ENCODE measurements around the gene GNL1.

Gene GNL1

DNA sequence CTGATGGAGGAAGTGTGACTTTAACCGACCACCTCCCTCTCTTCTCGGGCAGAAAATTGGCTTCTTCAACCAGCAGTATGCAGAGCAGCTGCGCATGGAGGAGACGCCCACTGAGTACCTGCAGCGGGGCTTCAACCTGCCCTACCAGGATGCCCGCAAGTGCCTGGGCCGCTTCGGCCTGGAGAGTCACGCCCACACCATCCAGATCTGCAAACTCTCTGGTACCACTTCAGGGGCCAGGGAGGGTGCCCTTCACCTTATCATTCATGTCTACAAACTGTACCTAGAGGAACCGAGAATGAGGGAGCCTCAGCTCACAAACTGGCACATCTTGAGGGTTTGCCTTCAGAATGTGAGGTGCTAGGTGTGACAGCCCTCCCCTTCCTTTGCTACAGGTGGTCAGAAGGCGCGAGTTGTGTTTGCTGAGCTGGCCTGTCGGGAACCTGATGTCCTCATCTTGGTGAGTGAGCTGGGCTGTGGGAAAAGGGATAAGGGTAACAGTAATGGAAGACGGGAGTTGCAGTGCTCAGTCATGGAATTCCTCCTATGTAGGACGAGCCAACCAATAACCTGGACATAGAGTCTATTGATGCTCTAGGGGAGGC is 33.6 kb upstream of the GNL1 start:
- no peak overlapping the region for H3K27ac Mint-ChIP-seq
- no peaks in the 10 kb centered on the region for H3K9me3 Mint-ChIP-seq
- no peaks in the 10 kb centered on the region for H3K27me3 Mint-ChIP-seq (ENCODE audit: low read depth)
- no peak for DNase-seq (ENCODE audit: low spot score)
- H3K36me3 Mint-ChIP-seq (ENCODE audit: low read depth): peaks cover 62% of the 10 kb centered on the region
- no peaks in the 10 kb centered on the region for H3K4me1 Mint-ChIP-seq (ENCODE audit: low read depth)
- no peak overlapping the region for H3K4me3 Mint-ChIP-seq

DNA sequence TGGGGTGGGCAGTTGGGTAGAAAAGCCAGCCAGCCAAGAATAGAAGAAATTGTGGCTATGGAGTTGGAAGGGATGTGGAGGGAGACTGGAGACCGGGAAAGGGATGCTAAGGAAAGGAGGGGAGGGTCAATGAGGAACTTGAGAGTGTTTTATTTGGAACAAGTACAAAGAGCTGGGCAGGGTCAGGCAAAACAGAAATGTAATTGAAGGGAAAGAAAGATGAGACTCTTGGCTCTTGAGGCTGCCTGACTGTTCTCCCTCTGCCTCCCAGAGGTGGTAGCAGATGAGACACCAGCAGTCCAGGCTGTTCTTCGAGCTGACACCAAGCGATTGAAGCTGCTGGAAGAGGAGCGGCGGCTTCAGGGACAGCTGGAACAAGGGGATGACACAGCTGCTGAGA is 27.6 kb upstream of the GNL1 start:
- H3K27me3 Mint-ChIP-seq (ENCODE audit: low read depth): no peaks in the 10 kb centered on the region
- peak overlapping the region; percentile 41 for H3K27ac Mint-ChIP-seq
- H3K9me3 Mint-ChIP-seq: no peaks in the 10 kb centered on the region
- no peak overlapping the region for H3K4me3 Mint-ChIP-seq
- H3K36me3 Mint-ChIP-seq (ENCODE audit: low read depth): peaks cover 72% of the 10 kb centered on the region
- no peaks in the 10 kb centered on the region for H3K4me1 Mint-ChIP-seq (ENCODE audit: low read depth)
- no peak for DNase-seq (ENCODE audit: low spot score)

DNA sequence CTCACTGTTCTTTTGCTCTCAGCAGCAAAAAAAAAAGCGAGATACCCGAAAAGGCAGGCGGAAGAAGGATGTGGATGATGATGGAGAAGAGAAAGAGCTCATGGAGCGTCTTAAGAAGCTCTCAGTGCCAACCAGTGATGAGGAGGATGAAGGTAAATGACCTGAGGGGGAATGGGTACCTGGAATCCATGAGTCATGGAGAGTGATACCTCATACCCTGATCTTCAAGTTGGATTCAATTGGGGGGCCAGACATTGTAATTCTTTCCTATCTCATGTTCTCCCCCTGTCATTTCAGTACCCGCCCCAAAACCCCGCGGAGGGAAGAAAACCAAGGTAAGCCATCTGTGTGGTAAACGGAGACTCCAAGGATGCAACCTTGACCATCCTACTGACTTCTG is 21.8 kb upstream of the GNL1 start:
- H3K36me3 Mint-ChIP-seq (ENCODE audit: low read depth): peaks cover 62% of the 10 kb centered on the region
- H3K4me3 Mint-ChIP-seq: no peak overlapping the region
- no peaks in the 10 kb centered on the region for H3K27me3 Mint-ChIP-seq (ENCODE audit: low read depth)
- no peak overlapping the region for H3K27ac Mint-ChIP-seq
- H3K4me1 Mint-ChIP-seq (ENCODE audit: low read depth): peaks cover 22% of the 10 kb centered on the region
- H3K9me3 Mint-ChIP-seq: no peaks in the 10 kb centered on the region
- DNase-seq (ENCODE audit: low spot score): no peak

DNA sequence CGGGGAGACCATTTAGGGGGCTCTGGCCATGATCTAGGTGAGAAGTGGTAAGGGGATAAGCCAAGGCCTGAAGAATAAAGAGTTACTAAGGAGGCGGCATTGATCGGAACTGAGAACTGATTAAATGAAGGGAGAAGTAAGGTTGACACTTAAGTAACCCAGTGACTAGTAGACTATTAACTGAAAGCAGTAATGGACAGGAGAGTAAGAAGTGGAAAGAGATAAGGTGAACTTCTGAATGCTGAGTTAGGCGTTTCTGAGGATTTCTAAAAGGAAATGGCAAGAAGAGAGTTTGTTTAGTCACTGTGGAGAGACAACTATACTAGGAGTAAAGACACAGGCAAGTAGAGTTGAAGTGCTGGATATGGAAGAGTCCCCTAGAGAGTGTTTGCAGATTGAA is 16.8 kb upstream of the GNL1 start:
- Mint-ChIP-seq H3K36me3 (ENCODE audit: low read depth) (peaks cover 40% of the 10 kb centered on the region), H3K27me3 (ENCODE audit: low read depth) (no peaks in the 10 kb centered on the region), H3K4me1 (ENCODE audit: low read depth) (peaks cover 49% of the 10 kb centered on the region), H3K4me3 (peak overlapping the region; percentile 98), H3K27ac (peak overlapping the region; percentile 55), H3K9me3 (no peaks in the 10 kb centered on the region)
- no peak for DNase-seq (ENCODE audit: low spot score)

DNA sequence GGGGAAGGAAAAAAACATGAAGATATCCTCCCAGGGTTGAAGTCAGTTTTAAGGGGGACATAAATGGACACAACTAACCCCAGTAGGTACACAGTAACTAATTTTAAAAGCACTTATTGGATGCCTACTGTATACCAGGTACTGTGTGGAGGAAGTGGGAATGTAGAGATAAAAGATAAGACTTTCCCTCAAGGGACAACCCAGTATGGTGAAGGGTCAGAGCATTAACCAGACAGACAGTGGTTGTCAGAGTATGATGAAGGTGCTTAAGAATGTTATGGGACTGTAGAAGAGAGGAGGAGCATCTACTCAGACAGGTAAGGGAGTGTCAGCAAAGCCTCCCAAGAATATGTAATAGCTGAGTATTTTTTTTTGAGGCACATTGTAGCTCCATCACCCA is 15.9 kb upstream of the GNL1 start:
- no peaks in the 10 kb centered on the region for H3K27me3 Mint-ChIP-seq (ENCODE audit: low read depth)
- H3K27ac Mint-ChIP-seq: peak overlapping the region; percentile 99
- no peak for DNase-seq (ENCODE audit: low spot score)
- H3K4me3 Mint-ChIP-seq: peak overlapping the region; percentile 98
- peaks cover 49% of the 10 kb centered on the region for H3K4me1 Mint-ChIP-seq (ENCODE audit: low read depth)
- no peaks in the 10 kb centered on the region for H3K9me3 Mint-ChIP-seq
- H3K36me3 Mint-ChIP-seq (ENCODE audit: low read depth): peaks cover 30% of the 10 kb centered on the region

DNA sequence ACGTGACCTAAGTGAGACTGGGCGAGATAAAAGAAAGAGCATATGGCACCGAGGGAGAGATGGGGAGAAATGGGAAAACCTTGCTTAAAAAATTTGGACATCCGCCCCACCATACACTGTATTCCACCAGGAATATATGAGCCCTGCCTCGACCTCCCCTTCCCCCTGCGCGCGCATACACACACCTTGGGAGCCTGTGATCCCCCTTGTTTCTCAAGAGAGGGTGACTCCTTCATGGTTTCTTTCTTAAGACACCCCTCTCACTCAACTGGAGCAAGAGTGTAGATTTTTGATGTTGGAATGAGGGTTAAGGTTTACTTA is 15.4 kb upstream of the GNL1 start:
- Mint-ChIP-seq H3K27ac (peak overlapping the region; percentile 99), H3K9me3 (no peaks in the 10 kb centered on the region), H3K27me3 (ENCODE audit: low read depth) (no peaks in the 10 kb centered on the region), H3K4me3 (peak overlapping the region; percentile 98), H3K36me3 (ENCODE audit: low read depth) (peaks cover 26% of the 10 kb centered on the region), H3K4me1 (ENCODE audit: low read depth) (peaks cover 49% of the 10 kb centered on the region)
- no peak for DNase-seq (ENCODE audit: low spot score)

DNA sequence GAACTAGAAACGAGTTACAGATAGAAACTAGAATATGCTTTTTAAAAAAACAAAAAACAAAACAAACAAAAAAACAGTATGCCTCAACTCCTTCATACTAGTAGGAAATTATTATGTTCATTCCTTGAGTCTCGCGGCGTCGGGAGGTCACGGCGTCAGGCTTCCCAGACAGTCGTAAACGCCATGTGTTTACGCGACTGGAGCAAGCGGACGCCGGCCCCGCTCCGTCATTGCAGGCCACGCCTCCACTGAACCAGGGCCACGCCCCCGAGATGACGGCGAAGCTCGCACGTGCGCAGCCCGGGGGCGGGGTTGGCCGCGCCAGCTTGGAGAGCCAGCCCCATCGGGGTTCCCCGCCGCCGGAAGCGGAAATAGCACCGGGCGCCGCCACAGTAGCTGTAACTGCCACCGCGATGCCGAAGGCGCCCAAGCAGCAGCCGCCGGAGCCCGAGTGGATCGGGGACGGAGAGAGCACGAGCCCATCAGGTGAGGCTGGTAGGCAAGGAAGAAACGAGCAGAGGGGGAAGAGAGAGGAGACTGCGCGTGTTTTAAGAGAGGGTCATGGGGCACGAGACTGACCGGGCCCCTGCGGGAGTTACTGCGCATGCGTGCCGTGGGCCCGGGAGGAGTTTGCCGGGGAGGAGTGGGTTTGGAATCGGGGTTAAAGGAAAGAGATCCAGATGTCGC is 14.9 kb upstream of the GNL1 start, which contains the start of gene ABCF1:
ABCF1 (plus strand) TSS at position 368 of the 687 bp plus-strand sequence; CDS start at position 414, 46 bp downstream.
- no peaks in the 10 kb centered on the region for H3K9me3 Mint-ChIP-seq
- peaks cover 22% of the 10 kb centered on the region for H3K36me3 Mint-ChIP-seq (ENCODE audit: low read depth)
- H3K4me1 Mint-ChIP-seq (ENCODE audit: low read depth): peaks cover 45% of the 10 kb centered on the region
- H3K27me3 Mint-ChIP-seq (ENCODE audit: low read depth): no peaks in the 10 kb centered on the region
- peak within 1 kb of the TSS; percentile 99 for H3K27ac Mint-ChIP-seq
- H3K4me3 Mint-ChIP-seq: peak within 1 kb of the TSS; percentile 98
- peak; percentile 100 for DNase-seq (ENCODE audit: low spot score)

DNA sequence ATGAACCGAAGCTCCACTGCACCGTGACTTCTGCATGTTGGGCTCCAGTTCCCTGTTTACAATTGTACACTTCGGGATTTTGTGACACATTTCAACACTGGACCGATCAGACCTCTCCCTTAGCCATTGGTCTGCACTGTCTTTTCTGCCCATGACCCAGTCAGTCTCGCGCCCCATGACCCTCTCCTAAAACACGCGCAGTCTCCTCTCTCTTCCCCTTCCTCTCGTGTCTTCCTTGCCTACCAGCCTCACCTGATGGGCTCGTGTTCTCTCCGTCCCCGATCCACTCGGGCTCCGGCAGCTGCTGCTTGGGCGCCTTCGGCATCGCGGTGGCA is 14.4 kb upstream of the GNL1 start:
- no peaks in the 10 kb centered on the region for H3K27me3 Mint-ChIP-seq (ENCODE audit: low read depth)
- peak overlapping the region; percentile 99 for H3K27ac Mint-ChIP-seq
- peaks cover 45% of the 10 kb centered on the region for H3K4me1 Mint-ChIP-seq (ENCODE audit: low read depth)
- peak overlapping the region; percentile 98 for H3K4me3 Mint-ChIP-seq
- DNase-seq (ENCODE audit: low spot score): no peak
- peaks cover 22% of the 10 kb centered on the region for H3K36me3 Mint-ChIP-seq (ENCODE audit: low read depth)
- H3K9me3 Mint-ChIP-seq: no peaks in the 10 kb centered on the region

DNA sequence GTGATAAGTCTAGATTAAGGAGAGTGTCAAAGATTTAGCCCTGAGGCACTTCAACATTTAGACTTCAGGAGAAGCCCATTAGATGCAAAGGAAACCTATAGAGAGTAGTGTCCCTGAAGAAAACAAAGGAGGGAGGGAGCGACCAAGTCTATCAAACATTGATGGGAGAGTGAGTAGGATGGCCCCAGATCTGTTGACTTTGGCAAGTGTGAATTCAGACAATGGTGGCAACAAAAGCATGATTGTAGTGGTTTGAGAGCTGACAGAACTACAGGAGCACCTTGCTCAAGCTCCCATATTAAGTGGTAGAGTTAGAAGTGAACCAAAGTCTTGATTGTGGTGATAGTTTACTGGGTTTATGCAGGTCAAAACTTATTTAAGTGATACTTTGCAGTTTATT is 14.0 kb upstream of the GNL1 start:
- H3K27ac Mint-ChIP-seq: peak overlapping the region; percentile 14
- no peaks in the 10 kb centered on the region for H3K27me3 Mint-ChIP-seq (ENCODE audit: low read depth)
- H3K36me3 Mint-ChIP-seq (ENCODE audit: low read depth): peaks cover 22% of the 10 kb centered on the region
- no peaks in the 10 kb centered on the region for H3K9me3 Mint-ChIP-seq
- DNase-seq (ENCODE audit: low spot score): no peak
- peak overlapping the region; percentile 98 for H3K4me3 Mint-ChIP-seq
- H3K4me1 Mint-ChIP-seq (ENCODE audit: low read depth): peaks cover 45% of the 10 kb centered on the region

DNA sequence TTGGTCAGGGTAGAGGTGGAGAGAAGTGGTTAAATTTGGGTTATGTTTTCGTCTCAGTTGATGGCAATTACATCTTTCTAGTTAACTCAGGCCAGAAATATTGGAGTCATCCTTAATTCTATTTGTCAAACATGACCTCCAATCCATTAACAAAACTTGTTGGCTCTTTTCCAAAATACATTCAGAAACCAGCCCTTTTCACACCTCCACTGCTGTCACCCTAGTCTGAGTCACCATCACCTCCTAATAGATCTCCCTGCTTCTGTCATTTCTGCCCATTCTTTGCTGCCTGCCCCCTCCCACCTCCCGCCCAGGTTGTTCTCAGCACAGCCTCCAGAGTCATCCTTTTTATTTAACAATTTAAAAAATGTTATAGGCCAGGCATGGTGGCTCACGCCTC is 12.0 kb upstream of the GNL1 start:
- Mint-ChIP-seq H3K36me3 (ENCODE audit: low read depth) (peaks cover 22% of the 10 kb centered on the region), H3K27me3 (ENCODE audit: low read depth) (no peaks in the 10 kb centered on the region), H3K27ac (no peak overlapping the region), H3K9me3 (no peaks in the 10 kb centered on the region), H3K4me1 (ENCODE audit: low read depth) (peaks cover 29% of the 10 kb centered on the region), H3K4me3 (no peak overlapping the region)
- DNase-seq (ENCODE audit: low spot score): no peak

DNA sequence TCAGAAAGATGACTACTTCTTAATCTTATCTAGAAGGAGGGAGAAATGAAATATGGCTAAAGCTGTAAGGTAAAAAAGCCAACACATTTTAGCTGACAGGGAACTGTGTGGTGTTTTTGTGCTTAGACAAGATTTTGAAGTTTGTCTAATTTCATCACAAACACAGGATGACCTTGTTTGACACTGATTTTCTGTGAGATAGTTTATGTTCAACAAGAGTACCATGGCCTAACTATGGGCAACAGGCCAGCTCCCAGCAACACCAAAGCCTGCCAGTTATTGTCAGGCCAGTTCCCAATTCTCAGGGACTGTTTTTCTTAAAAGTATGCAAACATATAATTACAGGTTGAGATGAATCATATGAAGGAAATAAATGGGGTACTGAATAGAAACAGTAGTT is 9.5 kb upstream of the GNL1 start:
- no peaks in the 10 kb centered on the region for H3K27me3 Mint-ChIP-seq (ENCODE audit: low read depth)
- H3K4me1 Mint-ChIP-seq (ENCODE audit: low read depth): peaks cover 8% of the 10 kb centered on the region
- peaks cover 21% of the 10 kb centered on the region for H3K36me3 Mint-ChIP-seq (ENCODE audit: low read depth)
- H3K9me3 Mint-ChIP-seq: no peaks in the 10 kb centered on the region
- no peak overlapping the region for H3K4me3 Mint-ChIP-seq
- DNase-seq (ENCODE audit: low spot score): no peak
- no peak overlapping the region for H3K27ac Mint-ChIP-seq

DNA sequence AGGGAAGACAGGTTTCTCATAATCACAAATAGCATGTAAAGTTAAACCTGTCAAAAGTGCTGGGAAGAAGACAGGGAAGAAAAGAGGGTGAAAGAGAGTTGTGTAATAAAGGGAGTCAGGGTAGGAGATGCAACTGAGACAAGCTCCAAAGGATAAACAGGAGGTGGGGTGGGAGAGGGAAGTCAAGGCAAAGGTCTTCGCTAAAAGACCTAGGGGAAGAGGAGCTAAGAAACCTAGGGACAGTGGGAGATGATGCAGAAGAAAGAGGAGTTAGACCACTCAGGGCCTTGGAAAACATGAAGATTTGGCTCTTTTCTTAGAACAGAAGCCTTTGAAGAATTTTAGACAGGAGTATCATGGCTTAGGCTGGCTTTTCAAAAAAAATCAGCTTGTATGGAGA is 7.8 kb upstream of the GNL1 start:
- no peaks in the 10 kb centered on the region for H3K27me3 Mint-ChIP-seq (ENCODE audit: low read depth)
- H3K27ac Mint-ChIP-seq: no peak overlapping the region
- DNase-seq (ENCODE audit: low spot score): no peak
- H3K36me3 Mint-ChIP-seq (ENCODE audit: low read depth): peaks cover 29% of the 10 kb centered on the region
- peaks cover 4% of the 10 kb centered on the region for H3K4me1 Mint-ChIP-seq (ENCODE audit: low read depth)
- no peak overlapping the region for H3K4me3 Mint-ChIP-seq
- H3K9me3 Mint-ChIP-seq: no peaks in the 10 kb centered on the region

DNA sequence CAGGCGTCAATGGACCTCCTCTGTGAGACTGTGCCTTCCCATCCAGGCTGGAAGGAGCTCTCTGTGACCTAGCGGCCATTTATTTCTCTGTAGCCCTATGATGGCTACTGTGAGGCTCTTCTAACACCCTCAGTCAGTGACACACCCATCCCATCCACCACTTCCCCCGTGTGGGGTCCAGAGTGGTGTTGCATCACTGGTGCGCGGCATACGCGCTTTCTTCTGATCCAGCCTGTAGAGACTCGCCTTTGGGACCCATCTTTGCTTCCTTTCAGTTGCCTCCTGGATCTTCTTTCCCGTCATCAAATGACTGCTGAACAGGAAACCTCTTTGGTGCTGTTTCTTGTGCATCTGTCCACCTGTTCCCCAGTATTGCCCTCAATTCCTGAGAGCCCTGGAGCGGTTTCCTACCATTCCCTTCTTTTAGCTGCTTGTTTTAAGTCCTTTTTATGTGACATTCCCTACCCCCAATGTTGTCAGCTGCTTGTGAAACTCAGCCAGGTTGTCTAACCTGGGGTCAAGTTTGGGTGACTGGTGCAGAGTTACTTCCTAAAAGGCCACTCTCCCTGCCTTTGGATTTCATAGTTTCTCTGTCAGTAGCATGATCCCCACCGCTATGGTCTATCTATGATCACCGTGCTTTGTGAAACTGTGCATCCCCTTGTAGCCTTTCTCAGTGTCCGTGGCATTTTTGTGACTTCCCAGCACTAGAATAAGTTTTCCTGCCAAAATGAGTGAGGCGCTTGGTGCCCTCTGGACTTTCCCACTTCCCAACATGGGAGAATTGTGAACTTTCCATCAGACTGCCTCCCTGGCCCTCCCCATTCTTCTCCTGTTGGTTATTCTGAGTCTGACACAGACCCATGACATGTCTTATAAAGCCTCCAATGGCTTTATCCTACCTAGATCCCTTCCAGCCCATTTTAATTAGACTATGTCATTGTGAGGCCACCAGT is 6.5 kb upstream of the GNL1 start:
- Mint-ChIP-seq H3K4me1 (ENCODE audit: low read depth) (peaks cover 11% of the 10 kb centered on the region), H3K27ac (no peak overlapping the region), H3K27me3 (ENCODE audit: low read depth) (no peaks in the 10 kb centered on the region)

DNA sequence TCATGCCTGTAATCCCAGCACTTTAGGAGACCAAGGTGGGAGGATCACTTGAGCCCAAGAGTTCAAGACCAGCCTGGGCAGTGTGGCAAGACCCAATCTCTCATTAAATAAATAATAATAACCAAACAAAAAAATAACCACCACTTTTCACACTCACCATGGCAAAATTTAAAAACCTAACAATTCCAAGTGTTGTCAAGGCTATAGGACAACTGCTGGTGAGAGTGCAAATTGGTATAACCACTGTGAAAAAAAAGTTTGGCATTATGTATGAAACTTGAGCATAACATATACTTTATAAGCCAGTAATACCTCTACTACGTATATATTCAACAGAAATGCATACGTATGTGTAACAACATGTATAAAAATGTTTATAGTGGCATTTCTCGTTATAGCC is 4.6 kb upstream of the GNL1 start:
- no peak overlapping the region for H3K27ac Mint-ChIP-seq
- H3K4me3 Mint-ChIP-seq: no peak overlapping the region
- H3K36me3 Mint-ChIP-seq (ENCODE audit: low read depth): peaks cover 37% of the 10 kb centered on the region
- peaks cover 15% of the 10 kb centered on the region for H3K4me1 Mint-ChIP-seq (ENCODE audit: low read depth)
- no peak for DNase-seq (ENCODE audit: low spot score)
- H3K27me3 Mint-ChIP-seq (ENCODE audit: low read depth): no peaks in the 10 kb centered on the region
- no peaks in the 10 kb centered on the region for H3K9me3 Mint-ChIP-seq

More for the DNA sequence above, 6.5 kb upstream of the GNL1 start:
- Mint-ChIP-seq H3K36me3 (ENCODE audit: low read depth) (peaks cover 34% of the 10 kb centered on the region), H3K4me3 (no peak overlapping the region), H3K9me3 (no peaks in the 10 kb centered on the region)
- no peak for DNase-seq (ENCODE audit: low spot score)
